ENCODE results near the gene PCARE.

DNA sequence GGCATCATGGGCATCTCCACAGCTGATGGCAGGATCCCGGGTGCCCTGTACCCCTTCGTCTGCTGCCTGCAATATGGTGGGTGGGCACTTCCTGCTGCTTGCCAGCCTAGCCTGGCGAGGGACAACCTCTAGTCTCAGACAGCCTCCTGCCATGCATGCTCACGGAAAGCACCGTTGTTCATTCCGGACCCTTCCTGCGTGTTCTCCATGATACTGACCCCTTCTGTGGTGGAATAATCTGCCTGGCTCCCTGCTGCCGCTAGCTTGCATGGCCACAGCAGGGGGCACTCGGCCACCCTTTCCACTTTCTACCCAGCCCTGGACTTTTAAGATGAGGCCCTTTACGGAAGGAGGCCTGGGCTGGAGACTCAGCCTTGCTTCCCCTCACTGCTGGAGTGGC lies 12.0 kb downstream of the PCARE start:
- no peak for TF ChIP-seq CTCF (IDR thresholded peaks at IDR 0.05 in 4 of 5, conservative IDR thresholded peaks at IDR 0.05 in 1 of 5)
- TF ChIP-seq POLR2A (IDR thresholded peaks at IDR 0.05), result no peak

All from gastrocnemius medialis (tissue), 4 donors.